GM19372 (cell line): Measurements from ENCODE around the gene NOG.

Experiments used
- ATAC-seq: cut with Tn5 transposase; IDR thresholded peaks from one replicate; pipeline ENCODE4 v1.9.1; 2021; ENCODE audit warnings: mild to moderate bottlenecking, low read depth, moderate library complexity; ENCODE audit not compliant: unreplicated experiment

NOG gene

DNA sequence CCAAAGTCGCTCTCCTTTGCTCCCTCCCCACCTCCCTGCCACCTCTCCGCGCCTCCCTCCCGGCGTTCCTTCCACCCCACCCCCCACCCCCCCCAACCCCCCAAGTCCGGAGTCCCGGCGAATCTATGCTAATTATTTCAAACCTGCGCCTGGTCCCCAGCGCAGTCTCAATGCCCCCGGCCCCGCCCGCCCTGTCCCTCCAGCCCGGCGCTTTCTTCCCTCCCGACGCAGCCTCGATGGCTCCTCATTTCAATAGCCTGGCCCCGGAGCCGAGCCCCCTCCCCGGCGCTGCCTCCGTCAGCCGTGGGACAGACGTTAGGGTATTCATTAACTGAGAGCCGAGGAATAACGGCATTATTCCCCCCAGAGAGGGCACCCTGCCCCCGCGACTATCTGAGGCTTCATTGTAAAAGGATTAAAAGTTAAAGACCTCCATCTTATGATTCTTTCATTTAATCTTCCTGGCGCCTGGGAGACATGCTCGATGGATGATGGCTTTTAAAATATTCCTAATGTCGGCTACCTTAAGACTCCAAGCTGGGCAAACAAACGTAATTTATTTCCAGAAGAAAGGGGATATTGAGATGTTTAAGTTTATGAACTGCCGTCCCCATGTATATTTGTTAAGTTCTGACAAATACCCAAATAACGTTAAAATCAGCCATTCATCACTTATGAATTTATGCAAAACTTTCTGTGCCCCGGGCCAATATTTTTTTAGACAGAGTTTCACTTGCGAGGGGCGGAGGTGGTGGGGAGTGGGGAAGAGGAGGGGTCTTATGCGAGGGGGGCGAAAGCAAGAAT, 3.4 kb downstream of the NOG start:
- ATAC-seq = no peak

DNA sequence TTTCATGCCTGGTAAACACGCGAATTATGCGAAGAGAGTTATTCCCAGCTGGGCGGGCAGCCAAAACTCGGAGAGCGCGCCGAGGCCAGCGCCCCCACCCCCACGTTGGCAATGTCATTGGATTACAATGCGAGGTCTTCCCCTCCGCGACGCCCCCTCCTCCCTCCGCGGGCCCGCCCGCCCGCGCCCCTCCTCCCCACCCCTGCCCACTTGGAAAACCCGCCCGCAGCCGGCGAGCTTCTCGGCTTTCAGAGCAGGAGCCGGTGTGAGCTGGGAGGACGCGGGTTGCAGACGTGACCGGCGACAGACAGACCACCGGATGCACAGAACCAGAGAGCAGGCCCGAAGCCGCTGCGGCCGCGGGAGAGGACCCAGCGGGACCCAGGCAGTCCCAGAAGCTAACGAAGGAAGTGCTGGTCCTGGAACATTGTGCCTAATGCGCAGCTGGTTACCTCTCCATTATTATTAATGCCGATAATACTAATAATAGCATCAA, 4.0 kb downstream of the NOG start:
- no peak for ATAC-seq

DNA sequence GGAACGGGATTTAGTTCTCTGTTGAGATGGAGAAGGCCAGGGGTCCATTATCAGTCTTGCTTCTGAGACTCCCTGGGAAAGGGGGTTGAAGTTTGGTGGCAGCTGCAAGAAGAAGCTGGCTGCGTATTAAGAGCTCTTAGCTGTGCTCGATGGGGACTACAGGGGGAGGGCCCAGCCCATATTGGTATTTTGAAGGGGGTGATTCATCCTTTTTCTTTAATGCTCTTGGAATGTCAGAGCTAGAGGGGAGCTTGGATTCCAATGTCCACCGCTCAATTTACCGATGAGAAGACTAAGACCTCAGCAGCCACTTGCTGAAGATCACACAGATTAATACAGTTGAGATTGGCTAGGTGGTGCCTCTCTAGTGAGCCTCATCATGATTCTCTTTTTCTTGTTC, 5.0 kb downstream of the NOG start:
- no peak for ATAC-seq

DNA sequence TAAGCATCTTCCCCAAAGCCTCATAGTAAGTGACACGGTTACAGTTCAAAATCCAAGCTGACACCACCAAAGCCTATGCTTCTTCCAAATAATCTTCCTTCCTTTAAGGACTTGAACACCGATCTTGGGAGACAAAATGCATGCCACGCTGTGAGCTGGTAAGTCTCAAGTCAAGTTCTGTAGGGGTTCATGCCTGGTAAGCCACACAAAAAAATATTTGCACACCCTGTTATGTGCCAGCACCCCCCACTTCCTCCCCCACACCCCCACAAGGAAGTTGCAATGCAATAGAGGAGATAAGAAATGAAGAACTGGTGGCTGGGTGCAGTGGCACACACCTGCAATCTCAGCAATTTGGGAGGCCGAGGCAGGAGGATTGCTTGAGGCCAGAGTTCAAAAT, 5.6 kb downstream of the NOG start:
- no peak for ATAC-seq

DNA sequence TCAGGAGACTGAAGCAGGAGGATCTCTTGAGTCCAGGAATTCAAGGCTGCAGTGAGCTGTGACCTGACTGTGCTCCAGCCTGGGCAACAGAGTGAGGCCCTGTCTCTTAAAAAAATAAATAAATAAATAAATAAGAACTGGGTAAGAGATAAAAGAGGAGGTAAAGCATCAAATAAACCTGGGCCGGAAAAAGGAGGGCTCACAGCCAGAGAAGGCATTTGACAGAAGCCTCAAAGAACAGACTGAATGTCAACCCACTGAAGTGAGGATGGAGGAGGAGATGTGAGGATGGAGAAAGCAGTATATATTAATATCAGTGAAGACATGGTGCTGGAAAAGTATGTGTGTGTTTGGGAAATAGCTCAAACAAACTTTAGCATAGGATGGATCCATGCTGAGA, 6.1 kb downstream of the NOG start:
- ATAC-seq = no peak

DNA sequence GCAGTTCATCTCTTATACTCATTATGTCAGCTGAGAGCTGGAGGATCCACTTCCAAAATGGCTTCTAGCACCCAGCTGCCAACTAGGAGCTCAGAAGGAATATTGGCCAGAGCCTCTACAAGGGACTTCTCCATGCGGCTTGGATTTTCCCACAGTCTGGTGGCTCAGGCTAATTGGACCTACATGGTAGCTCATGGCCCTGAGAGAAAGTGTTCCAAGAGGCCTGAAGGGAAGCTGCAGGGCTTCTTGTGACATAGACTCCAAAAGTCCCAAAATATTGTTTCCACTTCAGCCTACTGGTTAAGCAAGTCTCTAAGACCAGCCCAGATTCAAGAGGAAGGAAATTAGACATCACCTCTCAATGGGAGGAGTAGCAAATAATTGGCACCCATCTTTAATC, 6.8 kb downstream of the NOG start:
- no peak for ATAC-seq

DNA sequence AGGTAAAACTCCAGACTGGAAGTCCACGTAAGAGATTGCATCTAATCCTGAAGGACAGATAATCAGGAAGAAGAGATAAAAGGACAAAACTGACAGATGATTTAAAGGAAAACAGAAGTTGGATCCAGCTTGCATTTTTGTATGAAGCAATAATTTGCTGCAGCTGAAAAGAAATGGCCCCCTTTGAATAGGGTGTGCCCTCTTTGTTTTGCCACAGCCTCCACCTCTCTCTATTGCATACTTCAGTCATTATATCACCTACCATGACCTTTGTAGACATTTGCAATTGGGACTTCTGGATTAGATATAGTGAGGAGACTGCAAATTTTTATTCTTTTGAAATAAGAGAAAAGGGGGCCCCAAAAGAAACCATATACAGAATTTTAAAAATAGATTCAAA, 8.1 kb downstream of the NOG start:
- no peak for ATAC-seq

DNA sequence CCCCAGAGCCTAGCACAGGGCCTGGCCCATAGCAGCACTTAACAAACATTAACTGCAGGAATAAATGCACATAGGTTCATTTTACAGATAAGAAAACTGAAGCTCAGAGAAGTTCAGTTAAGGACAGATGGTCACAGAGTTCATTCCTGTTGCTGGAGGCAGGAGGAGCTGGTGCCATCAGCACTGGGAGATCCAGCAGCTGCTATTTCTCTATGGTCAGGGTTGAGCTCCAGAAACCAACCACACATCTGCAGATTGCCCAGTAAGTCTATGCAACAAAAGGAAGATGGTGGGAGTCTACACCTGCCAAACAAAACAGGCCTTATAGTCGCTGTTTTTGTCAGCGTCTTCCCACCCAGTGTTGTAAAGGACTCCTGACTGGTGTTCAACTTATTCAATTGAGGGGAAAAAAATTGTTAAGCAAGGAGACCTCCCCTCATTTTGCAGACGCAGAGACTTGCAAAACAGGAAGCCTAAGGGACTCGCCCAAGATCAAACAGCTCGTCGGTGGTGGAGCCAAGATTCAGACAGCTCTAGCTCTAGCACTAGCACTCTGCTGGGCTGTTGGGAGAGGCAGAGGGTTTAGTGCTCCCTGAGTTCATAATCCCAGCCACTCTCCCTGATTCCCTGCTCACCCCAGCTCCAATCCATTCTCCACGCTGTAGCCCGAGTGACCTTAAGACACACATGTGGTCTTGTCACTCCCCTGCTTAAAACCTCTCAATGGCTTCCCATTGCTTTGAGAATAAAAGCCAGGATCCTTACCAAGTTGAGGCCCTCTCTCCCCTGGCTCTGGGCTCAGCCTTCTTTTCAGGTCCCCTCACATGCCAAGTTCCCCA, 9.0 kb downstream of the NOG start:
- ATAC-seq = no peak

DNA sequence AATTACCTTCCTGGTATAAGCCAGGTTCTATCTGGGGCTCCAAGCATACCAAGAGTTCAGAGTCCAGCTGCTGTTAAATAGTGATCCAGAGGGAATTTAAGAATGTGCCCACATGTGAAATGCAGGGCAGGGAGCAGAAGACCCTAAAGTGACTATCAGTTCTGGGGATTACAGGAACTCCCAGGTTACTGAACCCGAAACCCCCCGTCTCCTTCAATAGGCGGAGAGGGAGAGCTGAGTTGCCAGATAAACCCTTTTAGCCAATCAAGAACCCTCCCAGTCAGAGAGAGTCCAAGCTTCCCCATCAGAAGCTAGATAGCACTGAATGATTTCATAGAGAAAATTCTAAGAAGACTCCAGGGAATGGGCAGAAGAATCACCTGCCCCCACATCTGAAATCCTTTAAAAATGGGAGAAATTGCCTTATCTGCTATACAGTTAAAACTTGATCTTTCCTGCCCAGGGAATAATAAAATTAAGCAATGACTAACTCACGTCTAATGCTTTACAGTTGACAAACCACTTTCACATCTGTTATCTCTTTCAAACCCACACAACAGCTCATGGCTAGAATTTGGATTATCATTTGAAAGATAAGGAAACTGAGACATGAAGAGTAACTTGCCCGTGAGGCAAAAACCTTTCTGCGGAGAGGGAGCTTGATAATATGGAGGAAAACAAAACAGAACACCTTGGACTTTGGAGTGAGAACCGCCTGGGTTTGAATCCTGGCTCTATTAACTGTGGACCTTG, 10.2 kb downstream of the NOG start:
- no peak for ATAC-seq

DNA sequence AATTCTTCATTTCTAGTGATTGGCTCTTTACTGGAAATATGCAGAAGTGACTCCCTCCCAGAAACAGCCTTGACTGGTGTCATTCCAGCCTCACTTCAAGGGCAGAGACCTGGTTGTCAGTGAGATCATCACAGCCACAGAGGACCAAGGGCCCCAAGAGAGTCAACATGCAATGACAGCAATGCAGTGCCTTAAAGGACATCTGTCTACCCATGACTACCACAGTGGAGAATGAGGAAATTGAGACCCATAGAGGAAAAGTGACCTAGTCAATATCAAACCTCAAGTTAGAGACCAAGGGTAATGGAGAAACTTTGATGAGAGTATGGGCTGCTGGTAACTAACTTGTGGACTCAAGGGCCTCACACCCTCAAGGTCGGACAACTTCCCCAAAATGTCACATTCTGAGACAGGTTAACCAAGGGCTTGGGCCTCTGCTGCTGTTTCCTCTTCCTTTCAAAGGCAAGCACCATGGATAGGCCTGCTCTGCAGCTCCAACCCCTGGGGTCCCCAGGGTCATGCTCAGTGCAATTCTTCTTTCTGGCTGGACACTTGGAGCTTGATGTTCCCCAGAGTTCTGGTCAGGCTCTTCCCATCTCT, 11.3 kb downstream of the NOG start:
- no peak for ATAC-seq

DNA sequence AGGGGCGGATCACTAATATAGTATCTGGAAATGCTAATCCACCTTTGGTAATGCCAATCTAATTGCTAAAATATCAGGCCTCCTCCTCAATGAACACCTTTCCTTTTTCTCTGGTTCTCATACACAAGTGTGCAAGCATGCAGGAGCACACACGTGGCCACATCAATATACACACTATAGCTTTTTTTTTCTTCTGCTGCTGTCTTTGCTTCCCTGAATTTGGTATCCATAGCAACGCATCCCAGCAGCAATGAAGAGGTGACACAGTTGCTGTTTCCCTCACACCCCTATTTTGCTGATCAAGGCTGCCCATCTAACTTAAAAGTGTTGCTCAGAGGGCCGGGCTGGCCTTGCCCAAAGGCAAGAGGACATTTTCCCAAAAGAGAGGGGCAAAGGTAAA, 15.4 kb downstream of the NOG start:
- no peak for ATAC-seq

DNA sequence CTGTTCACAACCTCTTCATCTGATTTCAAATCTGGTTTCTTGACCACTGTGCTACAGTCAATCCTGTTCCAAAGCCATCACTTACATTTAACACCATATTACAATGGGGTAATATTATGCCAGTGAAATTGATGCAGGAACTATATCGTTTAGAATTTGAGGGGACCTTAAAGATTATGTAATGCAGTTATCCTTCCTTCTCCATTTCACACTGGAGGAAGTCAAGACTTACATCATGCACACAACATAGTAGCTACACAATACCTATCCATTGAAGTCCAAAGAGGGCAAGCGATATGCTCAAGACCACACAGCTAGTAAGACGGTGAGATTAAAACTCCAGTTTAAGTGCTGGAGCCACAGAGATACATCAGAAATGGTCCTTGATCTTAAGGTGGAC, 16.8 kb downstream of the NOG start:
- ATAC-seq = no peak

DNA sequence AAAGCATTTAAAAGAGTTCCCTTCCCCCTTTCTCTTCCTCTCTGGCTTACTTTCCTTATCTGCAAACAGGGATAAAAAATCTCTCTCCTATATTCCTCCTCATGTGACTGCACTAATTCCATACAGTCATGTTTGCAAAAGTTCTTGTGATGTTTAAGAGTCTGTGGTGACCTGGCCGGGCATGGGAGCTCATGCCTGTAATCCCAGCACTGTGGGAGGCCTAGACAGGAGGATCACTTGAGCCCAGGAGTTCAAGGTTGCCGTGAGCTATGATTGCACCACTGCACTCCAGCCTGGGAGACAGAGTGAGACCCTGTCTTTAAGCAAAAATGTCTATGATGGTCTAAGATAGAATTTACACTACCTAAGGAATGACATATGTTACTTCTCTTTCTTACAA, 19.6 kb downstream of the NOG start:
- no peak for ATAC-seq

DNA sequence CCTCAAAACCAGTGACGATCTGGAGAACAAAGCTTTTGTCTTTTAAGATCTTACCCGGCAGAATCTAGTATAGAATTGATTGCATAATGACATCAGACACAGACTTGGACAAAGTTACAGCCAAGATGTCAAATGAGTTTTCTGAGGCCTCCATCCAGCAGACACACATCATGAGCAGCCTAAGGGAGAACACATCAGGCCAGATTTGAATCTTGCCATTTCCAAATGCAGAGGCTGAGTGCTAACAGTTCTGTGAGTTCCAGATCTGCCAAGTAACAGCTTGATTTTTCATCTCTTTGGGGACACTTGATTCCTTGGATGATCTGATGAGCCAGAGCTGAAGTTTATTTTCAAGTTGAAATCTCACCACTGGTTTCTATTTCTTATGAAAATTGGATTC, 21.0 kb downstream of the NOG start:
- ATAC-seq = no peak

DNA sequence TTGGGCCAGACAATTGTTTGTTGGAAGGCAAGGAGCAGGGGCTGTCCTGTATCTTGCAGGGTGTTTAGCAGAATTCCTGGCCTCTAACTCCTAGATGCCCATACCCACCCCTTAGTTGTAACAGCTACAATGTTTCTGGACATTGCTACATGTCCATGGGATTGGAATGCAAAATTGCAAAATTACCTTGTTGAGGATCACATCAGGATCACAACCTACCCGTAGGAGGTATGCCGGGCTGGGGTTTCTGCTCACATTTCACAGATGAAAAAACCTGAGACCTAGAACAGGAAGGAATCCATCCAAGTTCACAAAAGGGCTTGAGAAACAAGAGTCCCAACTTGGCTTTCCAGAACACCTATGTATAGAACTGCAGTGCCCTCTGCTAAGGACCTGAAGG, 22.7 kb downstream of the NOG start:
- ATAC-seq = no peak

DNA sequence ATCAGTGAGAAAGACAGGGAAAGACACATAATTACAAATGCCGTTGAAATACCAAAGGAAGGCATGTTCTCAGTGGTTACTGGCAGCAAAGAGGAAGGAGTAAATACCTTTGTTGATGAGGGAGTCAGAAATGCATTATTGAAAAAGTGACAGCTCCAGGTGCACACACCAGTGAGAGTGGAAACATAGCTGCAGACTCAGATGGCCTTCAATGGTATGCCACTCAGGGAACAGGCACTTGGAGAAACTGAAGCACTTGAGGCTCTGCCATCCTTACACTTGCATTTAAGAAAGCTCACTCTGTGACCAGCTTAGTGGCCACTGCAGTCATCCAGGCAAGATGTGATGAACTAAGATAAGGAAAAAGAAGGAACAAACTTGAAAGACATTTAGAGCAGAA, 29.9 kb downstream of the NOG start:
- no peak for ATAC-seq

DNA sequence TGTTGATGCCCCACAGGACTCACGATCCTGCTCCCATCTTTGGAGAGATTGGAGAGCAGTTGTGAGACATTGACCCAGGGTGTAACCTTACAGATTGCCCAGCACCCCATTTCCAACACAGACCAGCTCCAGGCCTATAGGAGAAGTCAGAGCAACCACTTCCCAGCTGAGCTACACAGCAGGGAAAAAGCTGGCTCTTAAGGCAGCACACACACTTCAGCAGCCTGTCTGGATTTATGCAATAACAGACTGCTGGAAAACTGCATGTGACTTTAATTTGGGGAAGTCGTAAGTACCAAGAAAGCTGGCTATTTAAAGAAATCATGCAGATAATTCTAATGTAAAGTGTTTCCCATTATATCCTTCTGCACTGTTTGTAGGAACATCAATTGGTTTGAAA, 30.8 kb downstream of the NOG start:
- no peak for ATAC-seq

DNA sequence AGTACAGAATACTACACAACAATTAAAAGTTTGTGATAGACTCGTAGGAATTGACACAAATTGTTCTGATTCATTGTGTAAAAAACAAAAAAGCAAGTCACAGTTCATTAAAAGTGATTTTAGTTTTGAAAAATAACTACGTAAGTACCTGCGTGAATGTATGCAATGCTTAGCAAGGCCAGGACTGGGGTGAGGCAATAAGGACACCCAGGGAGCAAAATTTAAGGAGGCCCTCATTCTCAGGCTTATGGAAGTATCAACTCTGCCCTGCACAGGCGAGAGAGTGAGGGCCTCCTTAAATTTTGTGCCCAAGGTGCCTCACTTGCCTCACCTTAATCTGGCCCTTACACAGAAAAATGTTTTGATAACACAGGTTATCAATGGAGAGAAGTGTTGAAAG, 31.4 kb downstream of the NOG start:
- ATAC-seq = no peak

DNA sequence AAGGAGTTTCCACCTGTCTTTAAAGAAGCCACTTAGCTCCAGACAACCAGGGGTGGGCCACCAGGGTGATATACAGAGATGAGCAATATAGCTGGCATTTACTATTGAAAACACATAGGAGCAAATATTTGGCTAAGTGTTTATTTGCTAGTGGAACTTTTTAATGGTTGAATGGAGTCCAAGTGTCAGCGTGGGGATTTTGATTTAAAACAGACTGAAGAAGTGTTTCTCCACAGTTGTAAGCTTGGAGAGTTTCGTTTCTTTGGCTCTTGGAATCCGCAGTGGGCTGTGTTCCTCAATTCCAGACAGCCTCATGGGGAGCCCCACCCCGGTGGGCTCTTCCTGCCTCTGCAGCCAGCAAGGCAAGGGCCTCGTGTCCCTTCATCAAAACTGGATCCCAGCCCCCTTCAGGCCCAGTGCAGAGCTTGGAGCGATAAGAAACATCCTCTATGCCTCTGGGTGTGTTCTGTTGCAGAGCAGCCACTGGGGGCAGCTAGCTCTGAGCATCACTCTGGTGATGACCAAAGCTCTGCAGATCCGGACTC, 36.1 kb downstream of the NOG start:
- ATAC-seq = no peak

DNA sequence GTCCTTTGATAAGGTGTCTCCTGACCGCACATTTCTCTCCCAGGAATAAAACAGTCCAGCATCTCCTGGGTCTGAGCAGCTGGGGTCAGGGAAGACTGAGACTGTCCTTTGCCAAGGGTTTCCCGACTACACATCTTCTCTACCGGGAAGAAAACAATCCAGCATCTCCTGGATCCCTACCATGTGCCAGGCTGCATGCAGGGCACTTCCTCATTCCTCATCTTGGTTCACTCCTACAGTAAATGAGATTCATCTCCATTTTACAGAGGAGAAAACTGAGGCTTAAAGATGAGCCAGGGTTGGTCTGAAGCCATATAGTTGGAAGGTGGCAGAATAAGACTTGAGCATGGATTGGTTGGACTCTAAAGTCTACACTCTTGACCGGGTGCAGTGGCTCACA, 36.7 kb downstream of the NOG start:
- no peak for ATAC-seq
